Measurements from ENCODE around the gene HS6ST1.

Gene HS6ST1

GRCh38 chr2:128322715-128323554 is 4.3 kb upstream of the HS6ST1 start:
- no peak for ATAC-seq
- TF ChIP-seq TCF4 (CRISPR knock-in tag; IDR thresholded peaks at IDR 0.05; ENCODE audit: borderline replicate concordance) (no peak), PPARA (CRISPR knock-in tag; IDR thresholded peaks at IDR 0.05; ENCODE audit: borderline replicate concordance) (no peak)

DNA sequence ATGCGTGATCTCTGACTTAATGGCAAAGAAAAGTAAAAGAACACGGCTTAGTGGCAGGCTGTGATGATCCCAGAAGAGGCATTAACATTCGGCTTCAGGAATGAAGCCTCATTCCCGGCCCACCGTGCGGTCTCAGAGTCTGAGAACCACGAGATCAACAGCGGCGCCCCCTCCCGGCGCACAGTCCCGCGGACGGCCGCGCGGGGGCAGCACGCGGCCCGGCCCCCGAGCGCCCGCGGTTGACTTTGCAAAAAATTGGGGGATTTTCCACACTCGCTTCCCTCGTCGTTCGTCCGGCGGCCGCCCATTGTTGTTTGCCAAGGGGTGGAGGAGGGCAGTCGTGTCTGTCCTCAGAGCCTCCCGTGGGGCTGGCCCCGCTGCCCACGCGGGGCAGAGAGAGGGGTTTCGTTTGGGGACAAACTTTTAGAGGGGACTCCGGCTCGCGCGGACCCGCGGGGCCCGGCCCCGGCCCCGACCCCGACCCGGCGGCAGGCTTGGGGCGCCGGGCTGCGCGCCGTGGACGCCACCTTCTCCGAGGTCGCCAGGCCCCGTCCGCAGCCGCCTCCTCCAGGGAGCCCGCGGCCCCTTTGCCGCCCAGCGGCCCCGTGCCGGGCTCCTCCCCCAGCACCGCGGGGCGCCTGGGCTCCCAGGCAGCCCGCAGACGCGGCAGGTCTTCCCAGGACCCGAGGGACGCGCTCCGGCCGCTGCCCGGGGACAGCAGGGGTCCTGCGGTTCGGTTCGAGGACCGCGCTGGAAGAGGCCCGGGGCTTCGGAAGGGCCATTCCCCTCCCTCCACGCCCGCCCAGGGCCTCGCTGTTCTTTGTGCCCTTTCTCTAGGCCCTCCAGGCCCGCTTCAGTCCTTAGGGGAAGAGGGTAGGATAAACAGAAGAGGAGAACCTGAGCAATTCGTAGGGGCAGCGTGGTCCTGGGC is 3.4 kb upstream of the HS6ST1 start:
- TF ChIP-seq ISL1 (CRISPR knock-in tag; IDR thresholded peaks at IDR 0.05) (no peak), CSDC2 (CRISPR knock-in tag; IDR thresholded peaks at IDR 0.05) (no peak), ZFP30 (CRISPR knock-in tag; IDR thresholded peaks at IDR 0.05) (no peak), PPARA (CRISPR knock-in tag; IDR thresholded peaks at IDR 0.05; ENCODE audit: borderline replicate concordance) (no peak), CREB5 (CRISPR knock-in tag; IDR thresholded peaks at IDR 0.05; ENCODE audit: low read depth) (no peak), ZC3H10 (CRISPR knock-in tag; IDR thresholded peaks at IDR 0.05) (no peak), ARNTL (CRISPR knock-in tag; IDR thresholded peaks at IDR 0.05; ENCODE audit: borderline replicate concordance, low read depth) (no peak), SNAI2 (CRISPR knock-in tag; IDR thresholded peaks at IDR 0.05) (no peak), ZFP3 (CRISPR knock-in tag; IDR thresholded peaks at IDR 0.05) (no peak), BACH2 (CRISPR knock-in tag; IDR thresholded peaks at IDR 0.05; ENCODE audit: borderline replicate concordance) (no peak), ZNF565 (CRISPR knock-in tag; conservative IDR thresholded peaks at IDR 0.05; ENCODE audit: low read depth) (no peak), ZNF70 (CRISPR knock-in tag; IDR thresholded peaks at IDR 0.05) (no peak), GLIS3 (CRISPR knock-in tag; IDR thresholded peaks at IDR 0.05) (no peak), ESRRG (CRISPR knock-in tag; IDR thresholded peaks at IDR 0.05) (no peak), TOX (CRISPR knock-in tag; IDR thresholded peaks at IDR 0.05; ENCODE audit: borderline replicate concordance) (no peak)
- TF ChIP-seq, protein P1, sequence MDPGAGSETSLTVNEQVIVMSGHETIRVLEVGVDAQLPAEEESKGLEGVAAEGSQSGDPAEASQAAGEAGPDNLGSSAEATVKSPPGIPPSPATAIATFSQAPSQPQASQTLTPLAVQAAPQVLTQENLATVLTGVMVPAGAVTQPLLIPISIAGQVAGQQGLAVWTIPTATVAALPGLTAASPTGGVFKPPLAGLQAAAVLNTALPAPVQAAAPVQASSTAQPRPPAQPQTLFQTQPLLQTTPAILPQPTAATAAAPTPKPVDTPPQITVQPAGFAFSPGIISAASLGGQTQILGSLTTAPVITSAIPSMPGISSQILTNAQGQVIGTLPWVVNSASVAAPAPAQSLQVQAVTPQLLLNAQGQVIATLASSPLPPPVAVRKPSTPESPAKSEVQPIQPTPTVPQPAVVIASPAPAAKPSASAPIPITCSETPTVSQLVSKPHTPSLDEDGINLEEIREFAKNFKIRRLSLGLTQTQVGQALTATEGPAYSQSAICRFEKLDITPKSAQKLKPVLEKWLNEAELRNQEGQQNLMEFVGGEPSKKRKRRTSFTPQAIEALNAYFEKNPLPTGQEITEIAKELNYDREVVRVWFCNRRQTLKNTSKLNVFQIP (CRISPR knock-in tag; IDR thresholded peaks at IDR 0.05; ENCODE audit: borderline replicate concordance, low read depth): no peak
- TF ChIP-seq, protein P2, sequence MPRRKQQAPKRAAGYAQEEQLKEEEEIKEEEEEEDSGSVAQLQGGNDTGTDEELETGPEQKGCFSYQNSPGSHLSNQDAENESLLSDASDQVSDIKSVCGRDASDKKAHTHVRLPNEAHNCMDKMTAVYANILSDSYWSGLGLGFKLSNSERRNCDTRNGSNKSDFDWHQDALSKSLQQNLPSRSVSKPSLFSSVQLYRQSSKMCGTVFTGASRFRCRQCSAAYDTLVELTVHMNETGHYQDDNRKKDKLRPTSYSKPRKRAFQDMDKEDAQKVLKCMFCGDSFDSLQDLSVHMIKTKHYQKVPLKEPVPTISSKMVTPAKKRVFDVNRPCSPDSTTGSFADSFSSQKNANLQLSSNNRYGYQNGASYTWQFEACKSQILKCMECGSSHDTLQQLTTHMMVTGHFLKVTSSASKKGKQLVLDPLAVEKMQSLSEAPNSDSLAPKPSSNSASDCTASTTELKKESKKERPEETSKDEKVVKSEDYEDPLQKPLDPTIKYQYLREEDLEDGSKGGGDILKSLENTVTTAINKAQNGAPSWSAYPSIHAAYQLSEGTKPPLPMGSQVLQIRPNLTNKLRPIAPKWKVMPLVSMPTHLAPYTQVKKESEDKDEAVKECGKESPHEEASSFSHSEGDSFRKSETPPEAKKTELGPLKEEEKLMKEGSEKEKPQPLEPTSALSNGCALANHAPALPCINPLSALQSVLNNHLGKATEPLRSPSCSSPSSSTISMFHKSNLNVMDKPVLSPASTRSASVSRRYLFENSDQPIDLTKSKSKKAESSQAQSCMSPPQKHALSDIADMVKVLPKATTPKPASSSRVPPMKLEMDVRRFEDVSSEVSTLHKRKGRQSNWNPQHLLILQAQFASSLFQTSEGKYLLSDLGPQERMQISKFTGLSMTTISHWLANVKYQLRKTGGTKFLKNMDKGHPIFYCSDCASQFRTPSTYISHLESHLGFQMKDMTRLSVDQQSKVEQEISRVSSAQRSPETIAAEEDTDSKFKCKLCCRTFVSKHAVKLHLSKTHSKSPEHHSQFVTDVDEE (CRISPR knock-in tag; IDR thresholded peaks at IDR 0.05): no peak
- TF ChIP-seq, protein P3, sequence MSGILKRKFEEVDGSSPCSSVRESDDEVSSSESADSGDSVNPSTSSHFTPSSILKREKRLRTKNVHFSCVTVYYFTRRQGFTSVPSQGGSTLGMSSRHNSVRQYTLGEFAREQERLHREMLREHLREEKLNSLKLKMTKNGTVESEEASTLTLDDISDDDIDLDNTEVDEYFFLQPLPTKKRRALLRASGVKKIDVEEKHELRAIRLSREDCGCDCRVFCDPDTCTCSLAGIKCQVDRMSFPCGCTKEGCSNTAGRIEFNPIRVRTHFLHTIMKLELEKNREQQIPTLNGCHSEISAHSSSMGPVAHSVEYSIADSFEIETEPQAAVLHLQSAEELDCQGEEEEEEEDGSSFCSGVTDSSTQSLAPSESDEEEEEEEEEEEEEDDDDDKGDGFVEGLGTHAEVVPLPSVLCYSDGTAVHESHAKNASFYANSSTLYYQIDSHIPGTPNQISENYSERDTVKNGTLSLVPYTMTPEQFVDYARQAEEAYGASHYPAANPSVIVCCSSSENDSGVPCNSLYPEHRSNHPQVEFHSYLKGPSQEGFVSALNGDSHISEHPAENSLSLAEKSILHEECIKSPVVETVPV (CRISPR knock-in tag; IDR thresholded peaks at IDR 0.05): no peak
- peak; percentile 79 for ATAC-seq

GRCh38 chr2:128320906-128321771 is 2.5 kb upstream of the HS6ST1 start:
- TF ChIP-seq CSDC2 (CRISPR knock-in tag; IDR thresholded peaks at IDR 0.05): no peak
- TF ChIP-seq TOX (CRISPR knock-in tag; IDR thresholded peaks at IDR 0.05; ENCODE audit: borderline replicate concordance): no peak
- TF ChIP-seq ESRRG (CRISPR knock-in tag; IDR thresholded peaks at IDR 0.05): no peak
- no peak for TF ChIP-seq TCF4 (CRISPR knock-in tag; IDR thresholded peaks at IDR 0.05; ENCODE audit: borderline replicate concordance)
- TF ChIP-seq, protein P1 (CRISPR knock-in tag; IDR thresholded peaks at IDR 0.05; ENCODE audit: borderline replicate concordance, low read depth): no peak
- TF ChIP-seq BACH2 (CRISPR knock-in tag; IDR thresholded peaks at IDR 0.05; ENCODE audit: borderline replicate concordance): no peak
- TF ChIP-seq, protein P3 (CRISPR knock-in tag; IDR thresholded peaks at IDR 0.05): no peak
- TF ChIP-seq ISL1 (CRISPR knock-in tag; IDR thresholded peaks at IDR 0.05): no peak
- TF ChIP-seq ARNTL (CRISPR knock-in tag; IDR thresholded peaks at IDR 0.05; ENCODE audit: borderline replicate concordance, low read depth): no peak
- no peak for TF ChIP-seq ZNF70 (CRISPR knock-in tag; IDR thresholded peaks at IDR 0.05)
- no peak for TF ChIP-seq CREB5 (CRISPR knock-in tag; IDR thresholded peaks at IDR 0.05; ENCODE audit: low read depth)
- peak; percentile 6 for ATAC-seq
